Stimulated activated CD4-positive, alpha-beta T cell treated with anti-CD3 and anti-CD28 coated beads, Interleukin-15, amount 100 ng/mL, for 1 hour (primary cell): Measurements from ENCODE around the gene COPS8.

Source experiments
- DNase-seq, 2 donors: peaks; one replicate each; pipeline ENCODE4 v3.0.0-alpha.2; 2020; ENCODE audit warnings: low read depth in 1 of 2, low spot score in 1 of 2

Gene COPS8

GRCh38 chr2:237130562-237131421 lies 45.1 kb downstream of the COPS8 start:
- DNase-seq, result no peak

DNA sequence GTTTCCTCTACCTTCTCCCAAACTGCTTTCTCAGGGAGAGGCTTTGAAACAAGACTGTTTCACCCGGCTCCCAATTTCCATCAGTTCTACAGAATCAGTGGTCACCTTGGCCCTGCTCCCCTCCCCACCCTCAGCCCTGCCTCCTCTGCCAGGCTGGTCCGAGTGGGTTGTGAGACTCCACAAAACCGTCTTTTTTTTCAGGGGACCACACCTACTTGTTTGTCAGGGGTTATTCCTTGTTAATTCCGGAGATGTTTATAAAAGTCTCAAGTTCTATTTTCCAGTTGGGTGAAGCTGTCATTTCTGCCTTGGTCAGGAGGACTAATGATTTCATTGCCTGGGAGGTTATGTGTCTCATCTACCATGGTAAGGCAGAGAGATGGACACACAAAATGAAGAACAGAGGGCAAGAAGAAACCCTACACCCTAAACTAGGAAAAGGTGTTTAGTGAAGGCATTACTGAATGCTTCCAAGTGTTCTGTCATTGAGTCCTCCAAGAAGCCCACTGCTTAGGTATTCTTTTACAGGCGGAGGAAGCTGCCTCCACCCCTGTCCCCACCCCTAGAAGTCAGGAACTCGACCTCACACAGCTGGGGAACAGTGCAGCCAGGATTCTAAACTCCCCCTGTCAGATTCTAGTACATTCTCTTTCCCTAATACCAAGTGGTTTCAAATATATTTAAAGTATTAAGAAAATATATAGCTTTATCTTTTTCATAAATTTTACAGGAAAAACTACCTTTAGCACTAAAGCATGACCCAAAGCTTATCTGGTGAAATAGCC lies 46.3 kb downstream of the COPS8 start:
- DNase-seq, result no peak

GRCh38 chr2:237132799-237133198 lies 47.1 kb downstream of the COPS8 start:
- no peak for DNase-seq

- no peak for DNase-seq
Observed at GRCh38 chr2:237134321-237135230, 48.9 kb downstream of the COPS8 start.

- no peak for DNase-seq
Observed at GRCh38 chr2:237136824-237137223, 51.1 kb downstream of the COPS8 start.

GRCh38 chr2:237137626-237138323 lies 52.1 kb downstream of the COPS8 start:
- DNase-seq, result no peak

DNA sequence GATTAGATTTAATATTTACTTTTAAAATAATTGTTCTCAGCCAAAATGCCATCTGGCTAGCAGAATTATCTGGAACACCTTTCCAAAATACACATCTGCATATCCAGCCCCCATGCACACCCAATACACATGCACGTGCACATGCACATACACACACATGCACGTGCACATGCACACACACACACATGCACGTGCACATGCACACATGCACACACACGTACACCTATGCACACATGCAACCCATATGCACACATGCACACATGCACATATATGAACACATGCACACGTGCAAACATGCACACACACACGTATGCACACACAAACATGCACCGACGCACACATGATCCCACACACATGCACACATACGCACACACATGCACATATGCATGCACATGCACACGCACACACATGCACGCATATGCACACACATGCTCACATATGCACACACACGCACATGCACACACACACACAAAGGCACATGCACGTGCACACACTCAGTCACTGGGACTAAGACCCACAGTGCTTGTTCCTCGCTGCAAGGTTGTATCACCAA lies 53.5 kb downstream of the COPS8 start:
- no peak for DNase-seq

DNA sequence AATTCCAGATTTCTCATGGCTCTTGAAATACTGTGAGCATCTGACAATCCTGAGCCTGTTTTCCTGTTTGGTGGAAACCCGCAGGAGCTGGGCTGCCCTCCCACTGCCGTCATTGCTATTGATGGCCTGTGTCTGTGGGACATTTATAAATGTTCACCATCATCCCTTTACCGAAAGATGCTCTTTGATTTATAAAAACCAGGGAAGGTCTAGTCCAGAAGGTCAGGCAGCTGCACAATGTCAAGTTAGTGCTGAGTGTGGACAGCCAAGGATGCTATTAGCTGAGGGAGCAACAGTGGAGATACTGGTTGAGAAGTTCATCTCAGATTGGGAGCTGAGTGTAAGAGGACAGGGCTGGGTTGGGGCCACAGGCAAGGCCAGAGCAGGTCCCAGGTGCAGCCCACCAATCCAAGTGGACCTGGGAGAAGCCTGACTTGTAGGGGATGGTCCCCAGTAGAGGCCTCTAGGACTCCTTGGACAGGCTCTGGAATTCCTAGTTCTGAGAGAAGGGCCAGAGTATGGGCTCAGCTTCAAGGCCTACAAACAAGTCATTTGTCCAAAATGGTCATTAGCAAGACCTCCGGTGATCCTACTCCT lies 55.1 kb downstream of the COPS8 start:
- DNase-seq, result no peak

DNA sequence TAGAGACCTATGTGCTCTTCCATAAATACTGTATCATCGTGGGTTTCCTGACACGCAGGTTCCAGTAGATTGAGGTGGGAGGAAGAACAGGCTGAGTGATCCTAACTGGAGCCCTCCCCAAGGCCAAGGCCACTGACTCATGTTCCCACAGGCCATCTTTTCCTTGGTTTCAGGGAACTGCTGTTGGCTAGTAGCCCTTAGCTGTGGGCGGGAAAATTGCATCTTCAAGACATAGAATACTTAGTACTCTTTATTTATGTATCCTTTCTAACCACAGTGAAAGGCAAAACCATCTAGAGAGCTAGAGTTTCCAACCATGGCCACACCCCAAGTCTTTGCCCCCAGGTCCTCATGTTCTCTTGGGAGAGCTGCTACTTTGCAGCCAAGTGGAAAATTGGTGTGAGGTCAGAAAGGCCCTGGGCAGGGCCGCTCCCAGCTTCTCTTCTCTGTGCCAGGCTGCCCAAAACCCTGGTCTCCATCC lies 55.9 kb downstream of the COPS8 start:
- DNase-seq, result no peak

GRCh38 chr2:237143118-237143517 lies 57.4 kb downstream of the COPS8 start:
- no peak for DNase-seq

DNA sequence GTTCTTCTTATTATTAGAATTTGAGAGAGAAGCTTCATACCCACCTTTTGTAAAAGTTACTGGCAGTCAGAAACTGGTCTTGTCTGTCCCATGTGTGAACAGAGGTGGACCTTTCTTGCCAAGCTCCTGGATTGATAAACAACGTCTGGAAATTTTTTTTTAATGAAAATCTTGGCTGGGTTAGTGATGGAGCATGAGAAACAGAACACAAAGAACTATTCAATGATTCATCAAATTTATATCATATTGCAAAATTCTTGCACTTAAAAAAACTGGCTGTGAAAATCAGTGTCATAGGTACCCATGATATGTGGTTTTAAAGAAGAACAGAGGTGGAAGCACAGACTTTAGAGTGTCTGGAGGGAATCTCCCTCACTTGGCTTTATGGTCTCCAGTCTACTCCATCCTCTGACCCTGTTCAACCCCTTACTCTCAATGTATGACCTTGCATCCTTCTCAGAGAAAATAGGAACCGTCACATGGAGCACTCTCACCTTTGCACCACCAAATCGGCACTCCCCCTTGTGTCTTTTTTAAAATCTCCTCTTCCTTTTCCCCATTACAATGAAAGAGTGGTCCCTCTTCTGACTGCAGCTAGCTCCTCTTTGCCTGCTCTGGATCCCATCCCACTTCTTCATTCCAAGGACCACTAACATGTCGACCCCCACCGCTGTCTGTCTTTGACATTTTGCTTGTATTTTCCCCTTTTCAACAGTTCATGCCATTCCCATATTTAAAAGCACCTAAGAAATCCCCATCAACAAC lies 58.2 kb downstream of the COPS8 start:
- no peak for DNase-seq

GRCh38 chr2:237144516-237144915 lies 58.8 kb downstream of the COPS8 start:
- DNase-seq, result no peak

- DNase-seq, result no peak
Observed at GRCh38 chr2:237147317-237147716, 61.6 kb downstream of the COPS8 start.

GRCh38 chr2:237148624-237149023 lies 62.9 kb downstream of the COPS8 start:
- DNase-seq, result no peak

GRCh38 chr2:237149425-237149824 lies 63.7 kb downstream of the COPS8 start:
- DNase-seq, result no peak
